HT1080 (cell line): Measurements from ENCODE around the gene FIBCD1. TPM values are rescaled to one million over a fixed set of nuclear protein-coding genes. Genes with fewer than 3 reads are reported as not detected.
A peak's percentile ranks its signal among the peaks of the same experiment; 100 is the strongest.
"Not testable (repeated sequence)": the region's sequence is repeated elsewhere in the genome, so short reads cannot be mapped to it uniquely, and the experiment has no call there.

Experiments
- DNase-seq: peaks from one replicate; pipeline ENCODE4 v3.0.0-alpha.2; 2015; ENCODE audit warnings: low read depth
- total RNA-seq: library from RNA; depleted of rRNA; stranded (reverse); fragments of >200 nt; shearing (Covaris generic); gene quantifications from 2 replicates; pipeline ENCODE4 v1.2.3, GENCODE V29; 2014

The FIBCD1 gene
- total RNA-seq, 1 experiment from 2014 or later, result 11.6 TPM

DNA sequence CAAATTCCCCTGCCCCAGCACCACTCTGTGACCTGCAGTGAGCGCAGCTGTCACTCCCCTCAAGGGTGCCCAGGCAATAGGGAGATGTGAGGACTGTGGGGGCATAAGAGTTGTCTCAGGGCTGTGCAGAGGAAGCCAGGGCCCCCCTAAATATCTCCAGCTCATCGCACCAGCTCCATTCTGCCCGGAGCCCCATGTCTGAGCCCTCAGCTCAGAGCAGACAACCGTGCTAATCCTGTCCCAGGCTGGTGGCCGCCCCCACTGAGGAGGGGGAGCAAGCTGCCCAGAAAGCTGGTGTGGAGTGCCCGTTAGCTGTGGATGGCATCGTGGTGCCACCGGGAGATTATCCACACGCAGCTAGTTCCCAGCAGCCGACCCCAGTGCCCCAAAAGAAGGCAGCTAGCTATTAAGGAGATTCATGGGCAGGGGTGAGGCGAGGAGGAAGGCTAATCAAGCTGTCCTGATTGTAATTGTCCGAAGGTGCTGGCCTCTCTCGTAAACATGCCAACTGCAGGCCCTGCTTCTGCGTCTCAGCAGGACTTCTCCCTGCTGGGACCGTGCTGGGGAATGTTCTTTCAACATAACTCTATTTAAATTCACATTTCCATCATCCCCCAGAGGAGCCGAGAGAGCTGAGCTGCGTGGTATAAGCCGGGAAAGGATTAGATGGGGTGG lies 17.0 kb upstream of the FIBCD1 start:
- DNase-seq, result no peak

GRCh38 chr9:130954925-130955324 lies 15.9 kb upstream of the FIBCD1 start:
- DNase-seq, result not testable (repeated sequence)

GRCh38 chr9:130954317-130954716 lies 15.3 kb upstream of the FIBCD1 start:
- DNase-seq, result no peak

DNA sequence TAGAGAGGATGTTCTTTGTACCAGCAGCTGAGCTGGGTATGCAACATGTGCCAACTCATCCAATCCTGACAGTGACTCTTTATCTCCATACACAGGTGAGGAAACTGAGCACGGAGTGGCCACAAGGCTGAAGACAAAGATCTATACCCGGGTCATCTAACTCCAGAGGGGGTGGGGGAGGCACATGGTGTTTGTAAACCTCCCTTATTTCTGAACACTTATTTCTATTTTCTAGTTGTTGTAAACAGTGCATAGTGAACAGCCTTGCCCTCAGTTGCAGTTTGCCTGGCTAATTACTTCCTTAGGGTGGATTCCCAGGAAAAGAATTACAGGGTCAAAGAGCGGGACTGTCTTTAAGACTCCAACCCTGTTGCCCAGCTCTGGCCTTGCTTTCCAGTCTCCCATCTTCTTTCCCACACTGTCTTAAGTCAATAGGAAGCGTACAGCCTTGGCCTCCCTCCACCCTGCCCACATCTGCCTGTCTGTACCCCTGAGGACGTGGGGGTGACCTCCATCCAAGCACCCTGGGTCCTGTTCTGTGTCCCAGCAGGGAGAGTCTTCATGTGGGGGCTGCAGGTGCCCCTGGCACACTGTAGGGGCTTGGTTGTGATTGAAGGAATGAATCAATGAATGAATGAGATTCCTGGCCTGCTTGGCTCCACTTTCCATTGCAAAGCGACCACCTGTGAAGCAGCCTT lies 13.2 kb upstream of the FIBCD1 start:
- DNase-seq, result no peak

- DNase-seq, result no peak
These were observed 10.9 kb upstream of the FIBCD1 start for GRCh38 chr9:130950039-130950311.

DNA sequence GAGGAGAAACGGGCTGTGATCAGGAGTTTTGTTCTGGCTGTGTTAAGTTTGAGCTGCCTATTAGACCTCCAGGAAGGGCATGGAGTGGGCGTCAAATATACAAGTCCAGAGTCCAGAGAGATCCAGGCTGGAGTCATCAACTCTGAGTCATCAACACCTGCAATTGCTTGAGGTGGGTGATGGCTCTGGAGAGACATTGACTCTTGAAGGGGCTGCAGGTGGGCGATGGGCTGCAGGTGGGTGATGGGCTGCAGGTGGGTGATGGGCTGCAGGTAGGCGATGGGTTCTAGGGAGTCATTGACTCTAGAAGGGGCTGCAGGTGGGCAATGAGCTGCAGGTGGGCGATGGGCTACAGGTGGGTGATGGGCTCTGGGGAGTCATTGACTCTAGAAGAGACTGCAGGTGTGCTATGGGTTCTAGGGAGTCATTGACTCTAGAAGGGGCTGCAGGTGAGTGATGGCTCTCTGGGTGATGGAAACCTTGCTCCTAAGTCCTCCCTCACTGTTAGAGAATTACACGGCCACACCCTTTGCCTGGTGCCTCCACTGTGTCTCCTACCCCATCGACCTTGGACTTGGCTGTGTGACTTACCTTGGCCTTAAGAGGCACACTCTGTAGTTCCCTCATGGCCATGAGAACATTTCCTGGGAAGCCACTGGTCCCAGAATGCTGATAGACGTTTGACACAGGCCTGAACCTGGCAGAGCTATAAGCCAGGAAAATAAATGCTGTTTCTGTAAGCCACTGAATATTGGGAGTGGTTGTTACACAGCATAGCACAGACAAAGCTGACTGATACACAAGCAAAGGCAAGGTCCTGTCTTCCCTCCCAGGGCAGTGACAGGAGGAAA lies 10.4 kb upstream of the FIBCD1 start:
- no peak for DNase-seq

- DNase-seq, result no peak
These were observed 9.2 kb upstream of the FIBCD1 start for GRCh38 chr9:130948266-130948665.

GRCh38 chr9:130947618-130948140 lies 8.6 kb upstream of the FIBCD1 start:
- no peak for DNase-seq

GRCh38 chr9:130946766-130947617 lies 7.9 kb upstream of the FIBCD1 start:
- peak; percentile 31 for DNase-seq

DNA sequence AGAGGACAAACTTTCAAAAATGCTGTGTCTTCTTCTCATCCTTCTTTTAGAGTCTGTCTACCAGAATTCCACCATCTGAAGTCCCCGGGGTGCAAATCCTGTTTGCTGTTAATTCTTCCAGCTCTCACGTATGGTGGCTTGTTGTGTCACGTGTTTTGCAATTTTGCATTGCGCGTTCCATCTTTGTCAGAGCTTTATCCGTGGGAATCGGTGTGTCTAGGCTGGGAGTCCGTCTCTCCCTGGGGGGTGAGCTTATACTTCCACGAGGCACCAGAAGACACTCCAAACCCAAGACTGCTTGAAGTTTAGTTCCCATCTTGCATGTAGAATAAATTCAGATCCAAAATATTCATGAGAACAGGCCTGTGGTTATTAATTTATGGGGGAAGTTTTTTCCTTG lies 6.1 kb upstream of the FIBCD1 start:
- no peak for DNase-seq

DNA sequence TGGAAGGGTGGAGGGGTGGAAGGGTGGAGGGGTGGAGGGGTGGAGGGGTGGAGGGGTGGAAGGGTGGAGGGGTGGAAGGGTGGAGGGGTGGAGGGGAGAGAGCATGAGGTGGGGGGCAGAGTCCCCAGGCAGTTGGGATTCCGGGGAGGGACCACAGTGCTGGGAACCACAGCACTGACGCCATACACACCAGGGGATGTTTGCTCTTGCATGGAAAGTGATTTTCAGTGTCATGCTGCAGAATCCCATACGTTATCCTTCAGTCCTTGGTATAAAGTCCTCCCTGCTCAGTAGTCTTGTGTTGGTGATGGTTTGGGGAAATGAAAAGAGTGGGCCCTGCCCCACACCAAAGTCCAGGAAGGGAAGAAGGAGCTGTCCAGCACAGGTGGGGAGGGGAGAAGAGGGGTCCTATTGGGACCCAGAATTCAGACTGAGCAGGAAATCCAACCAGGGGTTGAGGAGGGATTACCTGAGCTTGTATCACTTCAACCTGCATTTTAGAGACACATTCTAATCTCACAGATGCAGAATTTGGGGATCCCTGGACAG lies 5.5 kb upstream of the FIBCD1 start:
- DNase-seq, result no peak

DNA sequence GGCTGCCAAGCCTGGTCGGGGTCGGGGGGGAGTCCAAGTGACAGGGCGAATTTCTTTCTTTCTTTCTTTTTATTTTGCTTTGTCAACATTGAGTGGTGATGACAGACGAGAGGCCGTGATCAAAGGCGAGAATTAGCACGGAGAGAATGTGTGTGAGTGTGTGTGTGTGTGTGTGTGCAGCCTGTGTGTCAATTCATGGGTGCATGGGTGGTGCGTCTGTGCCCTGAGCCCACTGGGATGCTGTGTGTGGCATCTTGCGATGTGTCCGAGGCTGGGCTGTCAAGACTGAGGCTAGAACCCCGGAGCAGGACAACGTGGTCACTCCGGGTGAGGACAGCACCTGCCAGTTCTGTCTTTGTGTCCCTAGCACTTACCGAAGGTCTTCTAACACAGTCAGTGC lies 4.7 kb upstream of the FIBCD1 start:
- DNase-seq, result no peak

GRCh38 chr9:130943221-130943620 lies 4.2 kb upstream of the FIBCD1 start:
- no peak for DNase-seq

- DNase-seq, result no peak
These were observed 3.6 kb upstream of the FIBCD1 start for GRCh38 chr9:130942679-130943078.

DNA sequence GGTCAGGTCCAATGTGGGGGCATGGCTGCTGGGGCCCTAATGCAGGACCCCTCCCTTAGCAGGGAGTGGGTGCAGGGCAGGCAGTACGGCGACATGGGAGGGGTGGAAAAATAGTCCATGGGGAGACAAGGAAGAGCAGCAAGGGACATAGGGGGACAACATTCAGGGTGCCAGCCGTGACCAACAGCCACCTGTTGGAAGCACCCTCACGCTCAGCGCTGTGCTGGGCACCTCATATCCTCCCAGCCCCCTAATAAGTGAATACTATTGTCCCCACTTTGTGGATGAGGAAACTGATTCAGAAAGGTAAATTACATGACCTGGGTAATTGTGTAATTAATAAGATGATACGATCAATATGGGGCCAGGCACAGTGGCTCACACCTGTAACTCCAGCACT lies 3.0 kb upstream of the FIBCD1 start:
- DNase-seq, result no peak

DNA sequence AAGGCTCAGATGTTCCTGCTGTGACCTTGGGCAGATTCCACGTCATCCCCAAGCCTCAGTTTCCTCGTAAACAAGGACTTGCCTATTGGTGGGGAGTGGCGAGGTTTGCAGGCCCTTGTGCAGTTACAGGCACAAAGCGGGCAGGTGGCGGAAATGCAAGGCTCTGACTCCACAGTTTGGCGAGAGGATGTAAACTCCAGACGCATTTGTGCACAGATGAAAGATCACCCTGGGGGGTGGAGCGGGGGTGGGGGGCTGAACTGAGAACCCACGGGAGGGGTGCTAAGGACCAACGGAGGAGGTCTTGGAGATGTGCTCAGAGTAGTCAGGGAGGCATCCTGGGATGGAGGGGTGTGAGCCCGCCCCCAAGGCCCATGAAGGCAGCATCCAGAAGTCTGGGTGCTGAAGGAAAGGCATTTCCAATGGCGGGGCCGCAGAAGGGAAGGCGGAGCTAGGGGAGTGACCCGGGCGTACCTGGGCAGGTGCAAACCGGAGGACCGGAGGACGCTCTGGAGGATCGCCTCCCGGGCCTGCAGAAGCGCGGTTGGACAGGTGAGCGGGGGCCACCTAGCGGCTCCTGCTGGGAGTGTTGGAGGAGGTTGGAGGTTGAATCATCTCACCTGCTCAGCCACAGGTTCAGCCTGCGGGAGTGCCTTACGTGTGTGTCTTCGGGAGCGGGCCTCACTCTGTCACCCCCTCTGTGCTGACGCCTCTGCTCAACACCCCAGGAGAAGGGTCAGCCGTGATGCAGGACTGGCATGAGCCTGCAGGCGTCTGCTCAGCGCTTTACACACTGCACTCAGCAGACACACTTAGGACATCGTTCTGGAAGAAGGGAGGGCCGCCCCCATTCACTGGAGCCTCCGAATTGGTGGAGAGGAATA lies 1.9 kb upstream of the FIBCD1 start:
- peak; percentile 49 for DNase-seq

DNA sequence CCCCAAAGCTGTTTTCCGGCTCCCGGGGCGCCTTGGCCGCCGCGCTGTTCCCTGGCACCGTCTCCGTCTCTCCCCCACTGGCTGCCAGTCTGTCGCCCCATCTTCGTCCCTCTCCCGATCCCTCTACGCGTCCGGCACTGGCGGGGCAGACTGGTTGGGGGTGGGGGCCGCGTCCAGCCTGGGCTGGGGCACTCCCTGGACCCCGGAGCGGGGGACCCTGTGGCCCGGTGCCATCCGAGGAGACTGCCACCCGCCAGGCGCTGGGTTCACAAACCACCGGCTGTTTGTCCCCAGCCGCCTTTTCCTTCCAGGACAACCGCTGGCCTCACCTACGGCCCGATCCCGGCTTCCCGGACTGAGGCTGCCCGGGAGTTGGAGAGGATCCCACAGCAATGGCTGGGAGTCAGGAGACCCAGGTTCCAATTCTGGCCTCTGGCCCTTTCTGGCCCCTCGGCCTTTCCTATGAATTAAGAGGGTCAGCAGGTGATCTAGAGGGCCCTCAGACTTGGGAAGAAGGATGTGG lies 1.0 kb upstream of the FIBCD1 start:
- DNase-seq, result no peak

DNA sequence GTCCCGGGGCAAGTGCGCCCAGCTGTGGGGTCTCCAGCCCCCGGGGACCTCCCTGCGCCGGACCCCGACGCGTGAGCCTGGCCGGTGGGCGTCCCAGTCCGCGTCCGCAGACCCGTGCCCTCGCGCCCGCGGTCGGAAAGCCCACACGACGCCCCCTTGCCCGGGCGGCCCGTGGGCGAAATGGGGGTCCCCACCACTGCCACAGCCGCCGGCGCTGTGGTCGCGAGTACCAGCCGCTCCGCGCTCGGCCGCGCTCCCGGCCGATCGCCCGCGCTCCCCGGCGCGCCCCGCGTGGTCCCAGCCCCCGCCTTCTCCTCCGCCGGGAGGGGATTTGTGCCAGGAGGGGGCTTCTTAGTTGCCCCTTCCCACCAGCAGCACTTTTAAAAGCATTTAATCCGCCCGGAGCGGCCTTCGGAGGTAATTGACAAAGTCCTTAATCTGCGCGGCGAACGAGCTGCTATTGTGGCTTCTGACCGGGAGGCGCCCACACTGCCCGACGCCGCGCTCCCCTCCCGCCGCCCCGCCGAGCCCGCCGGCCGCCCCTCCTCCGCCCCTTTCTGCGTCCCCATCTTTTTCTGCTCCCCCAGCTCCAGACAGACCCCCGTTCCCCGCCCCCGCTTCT lies 469 bp upstream of the FIBCD1 start:
- no peak for DNase-seq

- DNase-seq, result no peak
These were observed 829 bp downstream of the FIBCD1 start for GRCh38 chr9:130938184-130938651.
